H54 (cell line): ENCODE measurements around the gene PAF1.

Experiments used
- DNase-seq: peaks from one replicate; pipeline ENCODE4 v3.0.0; 2011; ENCODE audit warnings: low spot score, mixed read lengths; ENCODE audit not compliant: insufficient read length
- FAIRE-seq: peaks from 3 replicates; lab custom pipeline; 2011; peaks lifted over from hg19 to GRCh38; lab: Jason Lieb, UNC
- POLR2A ChIP-seq: IDR thresholded peaks from 2 replicates; pipeline ENCODE4 v1.6.1; 2011; ENCODE audit warnings: low read depth, mild to moderate bottlenecking, low read length

Gene PAF1

DNA sequence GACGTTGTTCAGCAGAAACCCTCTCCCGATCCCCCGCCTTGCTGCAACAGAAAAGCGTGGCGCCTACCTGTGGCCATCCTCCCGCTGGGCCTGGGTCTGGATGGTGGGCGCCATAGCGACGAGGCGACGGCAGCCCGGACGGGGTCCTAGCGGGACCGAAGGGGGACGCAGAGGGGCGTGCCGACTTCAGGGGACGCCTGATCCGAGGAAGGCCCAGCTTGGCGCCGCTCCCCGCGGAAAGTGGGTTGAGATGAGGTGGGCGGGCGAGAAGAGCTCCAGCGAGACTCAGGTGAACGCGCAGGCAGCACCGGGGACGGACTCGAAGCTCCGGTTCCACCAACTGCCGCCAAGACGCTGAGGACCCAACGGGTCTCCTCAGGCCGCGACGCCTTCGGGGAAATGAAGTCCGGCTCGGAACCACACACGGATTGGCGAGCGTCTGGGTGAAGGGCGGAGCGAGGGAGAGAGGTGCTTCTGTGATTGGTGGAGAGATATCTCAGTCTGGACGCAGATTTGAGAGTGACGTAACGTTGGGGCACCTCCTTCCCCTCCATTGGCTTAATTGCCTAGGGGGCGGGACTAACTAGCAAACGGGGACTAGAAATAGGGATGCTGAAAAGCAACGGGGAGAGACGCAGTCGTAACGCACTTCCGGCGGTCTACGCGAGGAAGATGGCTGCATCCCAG lies at the start of gene PAF1, which contains the start of gene MED29:
Gene PAF1, minus strand, starts transcription at position 356 of the 687 bp plus-strand sequence. Its CDS starts 242 bp downstream, at position 114.
Gene MED29, plus strand, starts transcription at position 628 of the 687 bp plus-strand sequence. Its CDS starts 45 bp downstream, at position 673.
- peak; percentile 96 for TF ChIP-seq POLR2A
- FAIRE-seq, result peak; percentile 97

DNA sequence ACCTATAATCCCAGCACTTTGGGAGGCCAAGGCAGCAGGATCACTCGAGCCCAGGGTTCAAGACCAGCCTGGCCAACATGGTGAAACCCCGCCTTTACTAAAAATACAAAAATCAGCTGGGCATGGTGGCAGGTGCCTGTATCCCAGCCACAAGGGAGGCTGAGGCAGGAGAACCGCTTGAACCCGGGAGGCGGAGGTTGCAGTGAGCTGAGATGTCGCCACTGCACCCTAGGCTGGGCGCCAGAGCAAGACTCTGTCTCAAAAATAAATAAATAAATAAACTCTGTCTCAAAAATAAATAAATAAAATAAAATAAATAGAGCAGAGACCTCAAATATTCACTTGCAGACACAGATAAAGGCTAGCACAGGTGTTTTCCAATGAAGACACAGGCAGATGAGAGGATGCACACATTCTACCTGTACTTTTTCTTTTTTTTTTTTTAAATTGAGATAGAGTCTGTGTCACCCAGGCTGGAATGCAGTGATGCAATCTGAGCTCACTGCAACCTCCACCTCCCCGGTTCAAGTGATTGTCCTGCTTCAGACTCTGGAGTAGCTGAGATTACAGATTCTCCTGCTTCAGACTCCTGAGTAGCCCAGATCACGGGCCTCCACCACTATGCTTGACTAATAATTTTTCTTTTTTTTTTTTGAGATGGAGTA lies 47.5 kb upstream of the PAF1 start:
- no peak for DNase-seq
- no peak for FAIRE-seq
- TF ChIP-seq POLR2A, result no peak

More for the DNA sequence above, at the start of gene PAF1, which contains the start of gene MED29:
- peak; percentile 99 for DNase-seq

DNA sequence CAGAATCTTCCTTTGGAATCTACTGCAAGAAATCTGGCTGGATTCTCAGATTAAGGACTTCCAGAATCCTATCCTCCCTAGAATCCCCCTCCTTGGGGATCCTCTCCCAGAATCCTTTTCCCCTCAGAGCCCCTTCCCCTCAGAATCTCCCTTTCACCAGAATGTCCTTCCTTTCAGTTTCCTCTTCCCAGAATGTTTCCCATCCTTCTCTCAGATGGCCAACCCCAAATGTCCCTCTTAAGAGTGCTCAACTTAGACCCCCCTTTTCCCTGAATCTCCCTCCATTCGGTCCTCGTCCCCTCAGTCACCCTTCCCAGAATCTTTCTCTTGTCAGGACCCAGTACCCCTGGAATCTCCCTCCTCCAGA lies 45.4 kb upstream of the PAF1 start:
- DNase-seq, result no peak
- FAIRE-seq, result no peak
- TF ChIP-seq POLR2A, result no peak

DNA sequence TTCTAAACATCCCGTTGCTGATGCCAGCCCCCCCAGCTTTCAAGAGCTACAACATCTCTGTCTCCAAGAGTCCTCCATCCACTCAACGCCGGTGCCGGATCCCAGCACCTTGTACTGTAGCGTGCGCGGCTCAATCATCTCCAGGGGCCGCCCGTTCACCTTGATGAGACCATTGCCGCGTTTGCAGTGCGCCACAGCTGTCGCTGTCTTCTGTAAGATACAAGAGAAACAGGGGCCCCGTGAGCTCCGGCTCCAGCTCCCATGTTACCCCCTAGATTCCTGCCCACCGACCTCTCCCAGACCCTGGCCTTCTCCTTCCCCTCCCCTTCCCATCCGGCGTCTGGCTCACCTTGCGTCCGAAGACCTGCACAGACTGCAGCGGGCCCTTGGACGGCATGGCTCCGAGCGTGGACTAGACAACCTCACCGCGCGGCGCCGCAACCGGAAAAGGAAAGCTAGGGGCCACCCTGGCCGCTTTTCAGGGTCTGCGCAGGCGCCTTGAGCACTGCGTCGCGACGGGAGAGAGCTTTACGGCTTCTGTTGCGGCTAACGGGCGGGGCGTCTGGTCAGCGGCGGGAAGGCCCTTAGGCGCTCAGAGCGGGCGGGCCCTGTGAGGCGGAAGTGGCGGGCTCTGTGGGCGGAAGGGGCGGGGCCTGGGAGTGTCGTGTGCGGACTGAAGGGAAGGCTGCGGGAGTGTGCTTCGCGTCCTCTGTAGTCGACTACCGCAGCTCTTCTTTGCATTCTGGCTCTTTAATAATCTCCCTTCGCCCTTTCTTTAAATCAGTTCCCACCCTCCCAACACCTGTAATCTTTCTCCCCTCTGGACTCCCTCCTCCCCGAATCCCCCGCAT lies 44.8 kb upstream of the PAF1 start, which contains the start of gene RPS16:
Gene RPS16, minus strand, starts transcription at position 451 of the 851 bp plus-strand sequence. Its CDS starts 54 bp downstream, at position 397.
- FAIRE-seq, result peak; percentile 43
- TF ChIP-seq POLR2A, result peak; percentile 81
- DNase-seq, result peak; percentile 86

DNA sequence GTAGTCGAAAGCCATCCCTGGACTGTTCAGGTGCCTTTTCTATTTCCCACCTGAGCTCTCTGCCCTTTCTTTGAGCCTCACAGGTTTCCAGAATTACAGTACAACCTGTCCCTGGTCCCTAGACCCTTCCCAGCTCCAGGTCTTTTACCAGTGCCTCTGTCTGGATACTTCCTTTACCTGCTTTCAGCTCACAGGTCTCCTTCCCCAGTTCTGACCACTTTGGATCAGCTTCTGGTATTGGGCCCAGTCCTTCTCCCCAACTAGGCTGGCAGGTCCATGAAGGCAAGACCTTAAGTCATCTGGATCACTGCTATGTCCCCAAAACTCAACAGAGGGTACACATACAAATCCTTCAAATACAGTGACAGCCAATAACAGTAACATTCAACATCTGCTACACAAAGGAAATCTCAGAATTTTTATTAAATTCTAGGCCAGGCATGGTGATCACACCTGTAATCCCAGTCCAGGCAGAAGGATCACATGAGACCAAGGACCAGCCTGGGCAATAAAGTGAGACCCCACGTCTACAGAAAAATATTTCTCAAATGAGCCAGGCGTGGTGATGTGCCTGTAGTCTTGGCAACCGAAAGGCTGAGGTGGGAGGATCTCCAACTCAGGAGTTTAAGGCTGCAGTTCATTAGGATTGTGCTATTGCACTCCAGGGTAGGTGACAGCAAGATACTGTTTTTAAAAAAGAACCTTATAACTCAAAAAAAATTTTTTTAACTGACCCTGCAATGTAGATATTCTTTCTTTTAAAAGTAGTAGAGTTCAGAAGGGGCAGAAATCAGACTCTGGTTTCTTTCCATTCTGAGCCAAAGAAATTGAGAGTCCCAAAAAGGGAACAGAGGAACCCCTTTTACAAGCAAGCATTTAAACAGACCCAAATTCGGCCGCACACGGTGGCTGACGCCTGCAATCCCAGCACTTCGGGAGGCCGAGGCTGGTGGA lies 43.5 kb upstream of the PAF1 start:
- DNase-seq, result no peak
- no peak for FAIRE-seq
- no peak for TF ChIP-seq POLR2A

DNA sequence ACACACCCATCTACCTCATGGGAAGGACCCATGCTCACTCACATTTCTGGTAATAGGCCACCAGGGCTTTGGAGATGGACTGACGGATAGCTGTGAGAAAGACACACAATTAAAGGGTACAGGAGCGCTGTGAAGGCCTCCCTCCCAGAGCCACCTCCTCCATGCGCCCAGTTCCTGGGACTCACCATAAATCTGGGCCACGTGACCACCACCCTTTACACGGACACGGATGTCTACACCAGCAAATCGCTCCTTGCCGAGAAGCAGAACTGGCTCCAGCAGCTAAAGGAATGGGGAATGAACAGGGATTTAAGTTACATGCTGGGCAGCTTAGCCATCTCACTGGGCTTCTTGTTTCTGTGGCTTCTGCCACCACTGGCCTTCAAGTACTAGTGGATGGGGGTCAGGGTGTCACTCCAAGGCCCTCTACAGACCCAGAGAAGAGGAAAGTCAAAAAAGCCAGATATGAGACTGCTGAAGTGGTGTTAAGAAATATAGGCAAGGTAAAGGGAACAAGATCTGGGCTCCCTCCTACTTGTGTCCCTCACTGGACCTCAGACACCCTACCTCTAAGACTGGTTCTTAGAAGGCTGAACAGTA lies 42.7 kb upstream of the PAF1 start:
- FAIRE-seq (no peak), DNase-seq (no peak)
- TF ChIP-seq POLR2A, result no peak

DNA sequence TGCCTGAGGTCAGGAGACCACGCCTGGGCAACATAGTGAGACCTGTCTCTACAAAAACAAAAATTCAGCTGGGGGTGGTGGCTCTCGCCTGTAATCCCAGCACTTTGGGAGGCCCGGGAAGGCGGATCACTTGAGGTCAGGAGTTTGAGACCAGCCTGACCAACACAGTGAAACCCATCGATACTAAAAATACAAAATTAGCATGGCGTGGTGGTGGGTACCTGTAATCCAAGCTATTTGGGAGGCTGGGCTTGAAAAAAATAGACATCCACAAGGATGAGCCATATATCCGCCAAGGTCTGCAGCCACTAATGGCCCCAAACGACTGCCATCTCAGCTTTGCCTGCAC lies 41.7 kb upstream of the PAF1 start:
- FAIRE-seq (no peak), DNase-seq (no peak)
- no peak for TF ChIP-seq POLR2A

DNA sequence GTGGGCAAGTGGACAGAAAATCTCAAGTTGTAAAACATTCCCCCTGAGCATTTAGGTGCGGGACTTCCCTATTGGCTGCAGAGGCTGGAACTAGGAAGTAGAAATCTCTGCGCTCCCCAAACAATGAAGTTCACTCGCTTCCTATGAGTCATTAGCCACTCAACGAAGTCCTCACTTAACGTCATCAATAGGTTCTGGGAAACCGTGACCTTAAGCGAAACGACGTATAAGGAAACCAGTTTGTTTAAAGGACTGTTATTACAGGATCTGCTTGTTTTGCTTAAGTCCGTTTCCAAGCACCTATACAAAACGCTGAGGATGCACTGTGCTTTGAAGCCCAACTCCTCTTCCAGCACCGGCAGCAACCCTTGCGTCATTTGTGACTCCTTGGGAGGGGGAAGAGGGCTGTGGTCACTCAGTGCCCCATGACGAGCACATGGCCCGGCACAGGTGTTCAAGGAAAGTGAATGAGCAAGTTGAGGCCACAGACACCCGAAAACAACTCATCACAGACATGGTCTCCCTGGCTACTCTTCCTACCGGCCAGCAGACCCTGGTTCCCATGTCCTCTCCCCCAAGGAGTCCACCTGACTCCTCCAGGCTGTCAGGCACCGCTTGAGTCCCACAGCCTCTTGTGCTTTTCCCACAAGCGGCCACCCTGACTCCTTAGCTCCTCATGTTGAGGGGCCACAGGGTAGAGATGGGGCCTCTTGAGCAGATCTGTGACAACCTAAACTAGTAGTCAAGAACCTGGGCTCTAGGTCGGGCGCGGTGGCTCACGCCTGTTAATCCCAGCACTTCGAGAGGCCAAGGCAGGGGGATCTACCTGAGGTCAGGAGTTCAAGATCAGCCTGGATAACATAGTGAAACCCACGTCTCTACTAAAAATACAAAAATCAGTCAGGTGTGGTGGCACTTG lies 40.0 kb upstream of the PAF1 start:
- peak; percentile 37; the same call in 1 of the 2 replicates for TF ChIP-seq POLR2A
- FAIRE-seq (peak; percentile 81), DNase-seq (peak; percentile 85)

DNA sequence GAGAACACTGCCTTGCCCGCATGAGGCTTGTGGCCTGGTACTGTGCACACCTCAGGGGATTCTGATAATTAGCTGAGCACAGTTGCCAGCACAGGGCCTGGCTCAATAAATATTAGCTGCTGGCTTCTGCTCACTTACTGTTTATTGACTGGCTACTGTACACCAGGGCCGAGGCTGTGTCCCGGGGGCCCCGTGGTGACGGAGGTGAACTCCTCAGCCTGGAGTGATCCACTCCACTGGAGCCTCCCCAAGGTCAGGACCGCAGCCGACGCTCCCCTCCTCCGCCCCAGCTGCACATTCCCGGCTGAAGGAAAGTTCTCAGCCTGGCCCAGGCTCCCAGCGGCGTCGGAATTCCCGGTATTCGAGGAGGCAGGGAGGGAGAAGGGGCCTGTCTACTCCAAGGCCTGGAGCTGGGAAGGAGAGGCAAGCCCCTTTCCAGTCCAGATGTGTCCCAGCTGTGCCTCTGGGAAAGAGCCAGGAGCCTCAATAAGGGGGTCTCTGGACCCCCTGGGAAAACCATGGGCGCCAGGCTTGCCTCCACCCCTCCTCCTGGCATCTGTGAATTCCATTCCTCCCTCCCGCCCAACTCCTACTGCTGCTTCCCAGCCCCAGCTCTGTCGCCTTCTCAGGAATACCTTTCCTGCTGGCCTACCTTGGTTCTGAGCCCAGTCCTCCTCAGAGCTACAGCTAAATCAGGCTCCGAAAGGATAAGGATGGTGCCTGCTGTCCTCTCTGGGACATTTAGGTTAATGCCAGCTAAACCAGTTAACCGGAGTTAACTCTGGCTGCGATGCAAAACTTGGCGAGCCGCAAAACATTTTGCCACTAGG lies 37.6 kb upstream of the PAF1 start:
- FAIRE-seq (no peak), DNase-seq (peak; percentile 79)
- TF ChIP-seq POLR2A, result no peak; the same call in 1 of the 2 replicates

DNA sequence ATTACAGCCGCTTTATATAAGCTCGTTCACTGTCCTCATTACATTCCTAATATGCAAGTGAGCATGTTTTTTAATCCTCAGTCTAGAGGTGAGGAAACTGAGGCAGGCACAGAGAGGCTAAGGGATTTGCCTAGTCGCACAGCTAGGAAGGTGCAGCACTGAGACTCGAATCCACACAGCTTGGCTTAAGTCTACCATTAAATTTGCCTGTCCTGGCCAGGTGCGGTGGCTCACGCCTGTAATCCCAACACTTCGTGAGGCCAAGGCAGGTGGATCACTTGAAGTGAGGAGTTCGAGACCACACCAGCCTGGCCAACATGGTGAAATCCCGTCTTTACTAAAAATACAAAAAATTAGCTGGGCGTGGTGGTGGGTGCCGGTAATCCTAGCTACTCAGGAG lies 36.8 kb upstream of the PAF1 start:
- no peak for TF ChIP-seq POLR2A
- FAIRE-seq (no peak), DNase-seq (no peak)

DNA sequence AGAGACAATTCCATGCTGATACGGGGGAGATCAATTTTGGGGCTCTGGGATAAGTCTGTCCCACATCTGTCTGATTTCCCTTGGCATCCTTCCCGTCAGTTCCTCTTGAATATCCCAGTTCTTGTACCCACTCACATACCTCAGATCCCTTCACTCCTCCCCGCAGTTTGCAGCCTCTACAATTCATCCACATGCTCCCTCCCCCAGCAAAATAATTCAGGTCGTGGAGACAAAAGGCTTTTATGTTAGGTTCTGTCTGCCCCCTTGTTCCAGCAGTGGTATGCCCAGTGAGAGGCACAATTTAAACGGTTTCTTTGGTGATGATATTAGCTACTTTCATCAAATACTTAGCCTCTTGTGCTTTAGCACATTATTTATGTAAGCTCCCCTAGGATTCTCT lies 35.3 kb upstream of the PAF1 start:
- DNase-seq (no peak), FAIRE-seq (no peak)
- TF ChIP-seq POLR2A, result no peak
